Activated CD8-positive, alpha-beta memory T cell treated with anti-CD3 and anti-CD28 coated beads, Interleukin-2, amount 50 U/mL, for 24 hours (primary cell): ENCODE results near the gene SEMA4C.

Source experiments
- DNase-seq: peaks from one replicate; pipeline ENCODE4 v3.0.0-alpha.2; 2020; ENCODE audit errors: extremely low read depth

SEMA4C gene

GRCh38 chr2:96821113-96821675 lies 48.7 kb downstream of the SEMA4C start:
- DNase-seq, result no peak

GRCh38 chr2:96819876-96820511 lies 49.9 kb downstream of the SEMA4C start:
- no peak for DNase-seq

- no peak for DNase-seq
Observed at GRCh38 chr2:96819128-96819875, 50.6 kb downstream of the SEMA4C start.

GRCh38 chr2:96817882-96818281 lies 52.0 kb downstream of the SEMA4C start:
- no peak for DNase-seq

GRCh38 chr2:96816836-96817702 lies 52.8 kb downstream of the SEMA4C start:
- DNase-seq, result no peak

GRCh38 chr2:96816127-96816835 lies 53.6 kb downstream of the SEMA4C start, which contains the start of gene CNNM3:
TSS of gene CNNM3 (plus strand) at chr2:96816268. CDS start at chr2:96816278, 10 bp downstream.
- DNase-seq, result peak; percentile 86

GRCh38 chr2:96815326-96816126 lies 54.4 kb downstream of the SEMA4C start:
- no peak for DNase-seq

- no peak for DNase-seq
Observed at GRCh38 chr2:96813656-96814055, 56.2 kb downstream of the SEMA4C start.

GRCh38 chr2:96811917-96812316 lies 58.0 kb downstream of the SEMA4C start:
- DNase-seq, result no peak

- no peak for DNase-seq
Observed at GRCh38 chr2:96810783-96811192, 59.1 kb downstream of the SEMA4C start.

- no peak for DNase-seq
Observed at GRCh38 chr2:96809951-96810782, 59.7 kb downstream of the SEMA4C start.
